ENCODE data around the gene ERBIN. TPM values are rescaled to one million over a fixed set of nuclear protein-coding genes. Genes with fewer than 3 reads are reported as not detected.

ERBIN gene
- total RNA-seq = 99.2 TPM

GRCh38 chr5:65926276-65926783 lies at the start of gene ERBIN:
TSS of gene ERBIN (plus strand) at chr5:65926575. CDS start at chr5:65992719, 66,144 bp downstream.

Small RNAs within 50 kb of the gene (small RNA-seq; reads per million reads assigned to genes)
- gene RF00598 (ENCODE audit: low replicate concordance) = not detected

Other genes with a start within 250 kb of the ERBIN start
- 25.4 TPM for gene SGTB, start 204.5 kb upstream of the ERBIN start, total RNA-seq
- gene NLN, start 204.4 kb upstream of the ERBIN start, total RNA-seq = 69.5 TPM
- gene SREK1, start 217.7 kb downstream of the ERBIN start, total RNA-seq = 187 TPM